Esophagus (tissue), 2 donors: ENCODE results near the gene PPP1R9B. TPM values are rescaled to one million over a fixed set of nuclear protein-coding genes. Genes with fewer than 3 reads are reported as not detected.

Experiments used
- H3K27ac ChIP-seq, 2 donors: one replicate each; pipeline ENCODE4 v1.5.1; 2013; ENCODE audit warnings: low read depth in 2 of 2, mild to moderate bottlenecking in 2 of 2, inconsistent platforms in 1 of 2, low read length in 1 of 2, moderate library complexity in 1 of 2
- H3K27me3 ChIP-seq, 2 donors: one replicate each; pipeline ENCODE4 v1.6.1; 2013; ENCODE audit warnings: low read length in 2 of 2, control low read depth in 1 of 2, mild to moderate bottlenecking in 1 of 2; ENCODE audit not compliant: insufficient read depth in 2 of 2, control insufficient read depth in 1 of 2
- H3K36me3 ChIP-seq, 2 donors: one replicate each; pipeline ENCODE4 v1.6.1; 2013; ENCODE audit warnings: low read length in 1 of 2; ENCODE audit not compliant: control insufficient read depth in 2 of 2, insufficient read depth in 2 of 2
- H3K4me1 ChIP-seq, 2 donors: one replicate each; pipeline ENCODE4 v1.6.1; 2013; ENCODE audit warnings: low read length in 1 of 2; ENCODE audit not compliant: control insufficient read depth in 2 of 2, insufficient read depth in 2 of 2
- H3K4me3 ChIP-seq, 2 donors: one replicate each; pipeline ENCODE4 v1.5.1; 2013; ENCODE audit warnings: low read length in 2 of 2, mild to moderate bottlenecking in 2 of 2, low read depth in 1 of 2, moderate library complexity in 1 of 2
- H3K9me3 ChIP-seq, 2 donors: one replicate each; pipeline ENCODE4 v1.6.1; 2013; ENCODE audit warnings: mild to moderate bottlenecking in 2 of 2, low read depth in 1 of 2, low read length in 1 of 2, moderate library complexity in 1 of 2; ENCODE audit not compliant: control insufficient read depth in 2 of 2, insufficient read depth in 1 of 2
- WGBS, 2 donors: extraction: QIAGEN DNeasy Blood & Tissue Kit; methylation state at CpG; one replicate each; pipeline ENCODE4 v1.1.7; 2013; 5-methylcytosine and 5-hydroxymethylcytosine counted together
- polyA plus RNA-seq, 2 donors: library from polyadenylated mRNA; stranded (reverse); fragments of 200-250 nt; gene quantifications; one replicate each; pipeline ENCODE4 v1.2.3, GENCODE V29; 2013
- donor health status: healthy with polysubstance abuse.
- donor health status: Bipolar disorder and iron deficiency.

Gene PPP1R9B
- polyA plus RNA-seq, 2 donors: 15.4 to 31.3 TPM

DNA sequence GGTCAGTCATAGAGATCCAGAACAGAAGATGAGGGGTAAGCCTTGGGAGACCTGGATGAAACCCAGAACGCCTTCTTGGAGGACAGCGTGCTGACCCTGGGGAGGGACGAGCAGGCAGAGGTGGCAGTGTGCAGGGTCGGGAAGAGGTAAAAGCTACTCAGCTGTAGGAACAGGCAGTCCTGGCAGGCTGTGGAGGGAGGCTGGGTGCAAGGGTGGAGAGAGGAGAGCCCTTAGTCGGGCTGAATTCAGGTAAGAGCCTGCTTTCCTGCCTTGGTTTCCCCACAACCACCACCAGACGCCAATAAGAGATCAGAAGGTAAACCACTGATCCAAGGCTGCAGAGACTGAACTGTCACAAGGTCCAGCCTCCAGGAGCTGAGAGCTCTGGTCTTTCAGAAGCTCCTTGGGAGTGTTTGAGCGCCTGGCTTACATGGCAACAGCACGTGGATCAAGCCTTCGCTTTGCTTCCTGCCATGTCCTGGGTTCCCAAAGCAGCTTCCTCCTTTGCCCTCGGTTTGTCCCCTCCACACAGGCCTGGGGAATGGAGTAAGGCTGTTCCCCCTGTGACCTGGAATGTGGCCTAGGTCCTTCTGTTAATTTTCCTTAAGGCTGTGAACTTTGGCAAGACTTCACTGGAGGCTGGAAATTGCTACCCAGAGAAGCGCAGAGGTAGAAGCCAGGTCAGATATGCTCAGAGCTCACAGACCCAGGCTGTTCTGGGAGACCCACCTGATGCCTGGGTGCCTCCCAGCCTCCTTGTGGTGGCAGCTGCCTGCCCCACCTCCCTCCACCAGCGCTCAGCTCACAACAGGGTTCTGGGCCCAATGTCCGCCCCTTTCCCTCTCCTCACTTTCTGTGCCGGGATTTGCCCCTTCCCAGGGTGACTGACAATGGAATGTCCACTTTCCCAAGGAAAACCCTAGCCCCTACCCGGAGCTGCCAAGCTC, 59.2 kb downstream of the PPP1R9B start:
- WGBS, 2 donors: 68 to 69% methylated on average over 15 of the region's 15 CpGs
- peaks cover 5 to 7% of the 10 kb centered on the region in 2 donors for H3K4me1 ChIP-seq
- H3K27me3 ChIP-seq: no peaks in the 10 kb centered on the region
- H3K4me3 ChIP-seq: no peak overlapping the region
- H3K27ac ChIP-seq: no peak overlapping the region
- peaks cover 9 to 21% of the 10 kb centered on the region in 2 donors for H3K36me3 ChIP-seq
- H3K9me3 ChIP-seq: no peaks in the 10 kb centered on the region

DNA sequence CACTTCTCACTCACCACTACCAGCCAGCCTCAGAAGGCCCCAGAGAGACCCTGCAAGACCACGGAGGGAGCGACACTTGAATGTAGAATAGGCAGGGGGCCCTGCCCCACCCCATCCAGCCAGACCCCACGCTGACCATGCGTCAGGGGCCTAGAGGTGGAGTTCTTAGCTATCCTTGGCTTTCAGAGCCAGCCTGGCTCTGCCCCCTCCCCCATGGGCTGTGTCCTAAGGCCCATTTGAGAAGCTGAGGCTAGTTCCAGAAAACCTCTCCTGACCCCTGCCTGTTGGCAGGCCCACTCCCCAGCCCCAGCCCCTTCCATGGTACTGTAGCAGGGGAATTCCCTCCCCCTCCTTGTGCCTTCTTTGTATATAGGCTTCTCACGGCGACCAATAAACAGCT, 60.4 kb downstream of the PPP1R9B start:
- H3K27me3 ChIP-seq: no peaks in the 10 kb centered on the region
- 76 to 83% methylated on average over 6 of the region's 6 CpGs for WGBS, 2 donors
- H3K4me3 ChIP-seq: no peak overlapping the region
- peaks cover 9 to 21% of the 10 kb centered on the region in 2 donors for H3K36me3 ChIP-seq
- no peaks in the 10 kb centered on the region for H3K4me1 ChIP-seq
- no peak overlapping the region for H3K27ac ChIP-seq
- H3K9me3 ChIP-seq: no peaks in the 10 kb centered on the region

DNA sequence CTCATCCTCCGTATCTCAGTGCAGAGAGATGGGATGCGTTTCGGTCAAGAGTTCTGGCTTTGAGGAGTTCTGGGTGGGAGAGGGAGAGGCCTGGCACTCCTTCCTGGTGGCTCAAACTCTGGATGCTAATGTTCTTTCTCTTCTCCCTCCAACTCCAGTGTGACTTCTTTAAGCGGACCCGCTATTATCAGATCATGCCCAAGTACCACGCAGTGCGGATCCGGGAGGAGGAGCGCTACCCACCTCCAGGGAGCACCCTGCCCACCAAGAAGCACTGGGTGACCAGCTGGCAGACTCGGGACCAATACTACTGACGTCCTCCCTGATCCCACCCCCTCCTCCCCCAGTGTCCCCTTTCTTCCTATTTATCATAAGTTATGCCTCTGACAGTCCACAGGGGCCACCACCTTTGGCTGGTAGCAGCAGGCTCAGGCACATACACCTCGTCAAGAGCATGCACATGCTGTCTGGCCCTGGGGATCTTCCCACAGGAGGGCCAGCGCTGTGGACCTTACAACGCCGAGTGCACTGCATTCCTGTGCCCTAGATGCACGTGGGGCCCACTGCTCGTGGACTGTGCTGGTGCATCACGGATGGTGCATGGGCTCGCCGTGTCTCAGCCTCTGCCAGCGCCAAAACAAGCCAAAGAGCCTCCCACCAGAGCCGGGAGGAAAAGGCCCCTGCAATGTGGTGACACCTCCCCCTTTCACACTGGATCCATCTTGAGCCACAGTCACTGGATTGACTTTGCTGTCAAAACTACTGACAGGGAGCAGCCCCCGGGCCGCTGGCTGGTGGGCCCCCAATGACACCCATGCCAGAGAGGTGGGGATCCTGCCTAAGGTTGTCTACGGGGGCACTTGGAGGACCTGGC, 61.3 kb downstream of the PPP1R9B start:
- peaks cover 9 to 21% of the 10 kb centered on the region in 2 donors for H3K36me3 ChIP-seq
- no peak overlapping the region for H3K4me3 ChIP-seq
- no peak overlapping the region for H3K27ac ChIP-seq
- no peaks in the 10 kb centered on the region for H3K27me3 ChIP-seq
- WGBS, 2 donors: 79 to 82% methylated on average over 25 of the region's 25 CpGs
- no peaks in the 10 kb centered on the region for H3K9me3 ChIP-seq
- H3K4me1 ChIP-seq: no peaks in the 10 kb centered on the region

DNA sequence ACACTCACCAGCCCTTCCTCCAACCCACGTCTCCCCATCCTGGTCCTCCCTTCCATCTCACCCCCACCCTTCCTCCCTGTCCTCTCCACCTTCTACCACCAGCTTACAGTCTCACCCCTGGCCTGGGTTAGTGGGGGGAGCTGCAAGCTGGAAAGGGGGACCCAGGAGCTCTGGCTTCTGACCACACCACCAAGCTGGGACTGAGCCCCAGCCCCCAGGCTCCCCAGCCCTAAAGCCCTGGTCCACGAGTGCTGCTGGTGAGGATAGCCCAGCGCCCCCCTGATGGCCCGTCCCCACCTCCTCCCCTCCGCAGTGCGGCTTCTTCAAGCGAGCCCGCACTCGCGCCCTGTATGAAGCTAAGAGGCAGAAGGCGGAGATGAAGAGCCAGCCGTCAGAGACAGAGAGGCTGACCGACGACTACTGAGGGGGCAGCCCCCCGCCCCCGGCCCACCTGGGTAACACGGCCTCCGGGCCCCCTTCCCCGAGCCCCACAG, 62.5 kb downstream of the PPP1R9B start:
- Histone ChIP-seq H3K27me3 (no peaks in the 10 kb centered on the region), H3K4me1 (no peaks in the 10 kb centered on the region), H3K27ac (no peak overlapping the region), H3K36me3 (peaks cover 9 to 21% of the 10 kb centered on the region in 2 donors), H3K9me3 (no peaks in the 10 kb centered on the region), H3K4me3 (no peak overlapping the region)
- WGBS, 2 donors: 80 to 82% methylated on average over 18 to 19 of the region's 19 CpGs

DNA sequence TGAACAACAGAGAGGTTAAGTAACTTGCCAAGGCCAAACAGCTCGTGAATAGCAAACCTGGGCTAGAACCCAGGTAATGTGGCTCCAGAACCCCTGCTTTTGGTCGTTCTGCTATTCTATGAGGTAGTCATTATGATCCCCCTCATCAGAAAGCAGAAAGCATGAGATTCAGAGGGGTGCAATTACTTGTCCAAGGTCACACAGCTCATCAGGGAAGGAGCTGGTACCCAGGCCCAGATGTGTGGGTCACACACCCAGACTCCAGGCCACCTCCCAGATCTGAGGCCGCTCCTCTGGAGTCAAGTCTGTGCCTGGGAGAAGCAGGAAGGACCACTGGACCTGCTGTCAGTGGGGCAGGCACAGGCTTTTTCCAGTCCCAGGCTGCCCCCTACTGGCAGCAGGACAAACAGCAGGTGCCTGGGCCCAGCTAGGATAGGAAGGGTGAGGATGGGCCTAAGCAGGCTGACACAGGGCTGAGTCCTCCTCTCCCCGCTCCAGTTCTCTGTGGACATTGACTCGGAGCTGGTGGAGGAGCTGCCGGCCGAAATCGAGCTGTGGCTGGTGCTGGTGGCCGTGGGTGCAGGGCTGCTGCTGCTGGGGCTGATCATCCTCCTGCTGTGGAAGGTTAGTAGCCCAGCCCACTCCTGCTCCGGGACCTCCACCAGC, 63.1 kb downstream of the PPP1R9B start:
- no peaks in the 10 kb centered on the region for H3K9me3 ChIP-seq
- H3K4me3 ChIP-seq: no peak overlapping the region
- no peak overlapping the region for H3K27ac ChIP-seq
- H3K27me3 ChIP-seq: no peaks in the 10 kb centered on the region
- peaks cover 9 to 21% of the 10 kb centered on the region in 2 donors for H3K36me3 ChIP-seq
- 50 to 55% methylated on average over 9 to 10 of the region's 10 CpGs for WGBS, 2 donors
- H3K4me1 ChIP-seq: no peaks in the 10 kb centered on the region

Other genes starting within 250 kb of the PPP1R9B start
- 1 to 10 TPM in 1 of 2 donors, under 1 TPM in 1; 0.28 to 1.0 TPM for gene DLX4, start 181.5 kb downstream of the PPP1R9B start, polyA plus RNA-seq
- gene DLX3, start 155.5 kb downstream of the PPP1R9B start, polyA plus RNA-seq: 1 to 10 TPM; 2.9 to 3.0 TPM
- gene ITGA3, start 94.6 kb downstream of the PPP1R9B start, polyA plus RNA-seq: 10 to 100 TPM; 38.3 to 41.8 TPM
- gene PDK2, start 55.3 kb downstream of the PPP1R9B start, polyA plus RNA-seq: 10 to 100 TPM; 12.1 to 13.5 TPM
- under 1 TPM; 0.37 to 0.44 TPM for gene SAMD14, start 20.5 kb downstream of the PPP1R9B start, polyA plus RNA-seq
- gene SGCA, start 15.3 kb upstream of the PPP1R9B start, polyA plus RNA-seq: 1 to 10 TPM; 7.1 to 10.0 TPM
- 10 to 100 TPM; 11.8 to 12.8 TPM for gene COL1A1, start 51.0 kb upstream of the PPP1R9B start, polyA plus RNA-seq
- gene TMEM92, start 123.8 kb upstream of the PPP1R9B start, polyA plus RNA-seq: under 1 TPM; 0.08 to 0.27 TPM
- gene XYLT2, start 195.4 kb upstream of the PPP1R9B start, polyA plus RNA-seq: 10 to 100 TPM in 1 of 2 donors, 1 to 10 TPM in 1; 6.0 to 12.1 TPM
- gene MRPL27, start 222.5 kb upstream of the PPP1R9B start, polyA plus RNA-seq: 100 to 1,000 TPM; 106 to 119 TPM
- 1 to 10 TPM; 2.0 to 3.6 TPM for gene EME1, start 222.6 kb upstream of the PPP1R9B start, polyA plus RNA-seq
- gene LRRC59, start 246.8 kb upstream of the PPP1R9B start, polyA plus RNA-seq: 10 to 100 TPM; 18.7 to 52.1 TPM